Measurements from ENCODE around the gene PPFIBP2.

Gene PPFIBP2

GRCh38 chr11:7527029-7527428 is 13.2 kb downstream of the PPFIBP2 start:
- WGBS, 2 experiments (ENCODE audit: insufficient coverage in 2 of 2) = 67 to 80% methylated on average over 1 of the region's 1 CpG
- H3K9me3 ChIP-seq (ENCODE audit: control insufficient read depth, low read length) = no peaks in the 10 kb centered on the region
- no peaks in the 10 kb centered on the region for H3K36me3 ChIP-seq (ENCODE audit: control insufficient read depth, insufficient read depth, low read length)
- no peaks in the 10 kb centered on the region for H3K4me1 ChIP-seq (ENCODE audit: control insufficient read depth, insufficient read depth, low read length, poor library complexity, severe bottlenecking)
- H3K27ac ChIP-seq (ENCODE audit: low read depth, low read length, severe bottlenecking) = no peak overlapping the region
- H3K4me3 ChIP-seq (ENCODE audit: extremely low read depth, insufficient read depth, low read length, poor library complexity, severe bottlenecking) = no peak overlapping the region

DNA sequence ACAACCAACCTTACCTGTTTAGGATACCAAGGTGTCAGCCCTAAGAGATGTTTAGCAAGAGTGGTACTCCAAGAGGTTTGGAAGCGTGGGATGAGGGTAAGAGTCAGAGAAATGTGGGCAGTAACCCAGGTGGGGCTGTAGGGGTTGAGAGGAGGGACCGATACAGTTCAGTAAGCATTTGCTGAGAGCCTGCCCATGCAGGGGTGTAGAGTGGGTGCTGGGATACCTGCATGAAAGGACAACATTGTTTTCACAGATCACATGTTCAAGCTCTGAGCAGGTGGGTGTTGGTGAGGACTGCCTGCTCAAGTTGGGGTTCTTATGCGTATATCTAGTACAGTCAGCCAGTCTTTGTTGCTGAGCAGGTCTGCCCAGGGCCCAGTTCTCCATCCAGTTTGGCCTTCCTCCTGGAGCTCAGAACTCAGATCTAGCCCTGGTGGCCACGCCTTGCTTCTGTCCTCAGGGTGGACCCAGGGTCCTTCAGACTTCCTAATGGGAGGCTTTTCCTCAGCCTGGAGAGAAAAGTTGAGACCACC is 14.8 kb downstream of the PPFIBP2 start:
- H3K4me3 ChIP-seq (ENCODE audit: extremely low read depth, insufficient read depth, low read length, poor library complexity, severe bottlenecking) = no peak overlapping the region
- H3K4me1 ChIP-seq (ENCODE audit: control insufficient read depth, insufficient read depth, low read length, poor library complexity, severe bottlenecking) = no peaks in the 10 kb centered on the region
- WGBS, 2 experiments (ENCODE audit: insufficient coverage in 2 of 2) = 94 to 100% methylated on average over 2 to 4 of the region's 4 CpGs
- no peak overlapping the region for H3K27ac ChIP-seq (ENCODE audit: low read depth, low read length, severe bottlenecking)
- no peaks in the 10 kb centered on the region for H3K9me3 ChIP-seq (ENCODE audit: control insufficient read depth, low read length)
- no peaks in the 10 kb centered on the region for H3K36me3 ChIP-seq (ENCODE audit: control insufficient read depth, insufficient read depth, low read length)

DNA sequence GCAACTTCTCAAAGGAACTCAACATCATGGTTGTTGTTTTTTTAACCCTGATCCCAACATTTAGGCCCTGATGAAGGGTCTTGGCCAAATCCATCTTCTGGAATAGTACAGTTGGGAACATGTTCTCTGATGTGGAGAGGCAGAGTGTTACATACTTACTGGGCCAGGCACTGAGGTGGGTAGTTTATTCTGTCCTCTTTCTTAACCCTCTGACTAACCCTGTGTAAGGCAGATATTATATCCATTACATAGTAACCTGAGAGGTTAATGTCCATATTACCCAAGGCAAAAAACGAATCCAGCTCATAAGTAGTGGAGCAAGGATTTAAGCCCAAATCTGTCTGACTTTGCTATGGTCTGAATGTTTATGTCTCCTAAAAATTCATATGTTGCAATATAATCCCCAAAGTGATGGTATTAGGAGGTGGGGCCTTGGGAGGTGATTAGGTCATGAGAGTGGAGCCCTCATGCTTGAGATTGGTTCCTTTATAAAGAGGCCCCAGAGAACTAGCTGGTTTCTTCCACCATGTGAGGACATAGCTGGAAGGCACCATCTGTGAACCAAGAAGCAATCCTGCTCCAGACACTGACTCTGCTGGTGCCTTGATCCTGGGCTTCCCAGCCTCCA is 16.3 kb downstream of the PPFIBP2 start:
- Histone ChIP-seq H3K9me3 (ENCODE audit: control insufficient read depth, low read length) (no peaks in the 10 kb centered on the region), H3K4me3 (ENCODE audit: extremely low read depth, insufficient read depth, low read length, poor library complexity, severe bottlenecking) (no peak overlapping the region), H3K4me1 (ENCODE audit: control insufficient read depth, insufficient read depth, low read length, poor library complexity, severe bottlenecking) (no peaks in the 10 kb centered on the region), H3K27ac (ENCODE audit: low read depth, low read length, severe bottlenecking) (no peak overlapping the region), H3K36me3 (ENCODE audit: control insufficient read depth, insufficient read depth, low read length) (no peaks in the 10 kb centered on the region)
- WGBS, 2 experiments (ENCODE audit: insufficient coverage in 2 of 2) = 71% methylated on average over 1 of the region's 1 CpG; no CpG with 5 or more reads in 1 of the 2 experiments

GRCh38 chr11:7531011-7531410 is 17.2 kb downstream of the PPFIBP2 start:
- H3K27ac ChIP-seq (ENCODE audit: low read depth, low read length, severe bottlenecking) = no peak overlapping the region
- no peaks in the 10 kb centered on the region for H3K36me3 ChIP-seq (ENCODE audit: control insufficient read depth, insufficient read depth, low read length)
- H3K4me3 ChIP-seq (ENCODE audit: extremely low read depth, insufficient read depth, low read length, poor library complexity, severe bottlenecking) = no peak overlapping the region
- H3K4me1 ChIP-seq (ENCODE audit: control insufficient read depth, insufficient read depth, low read length, poor library complexity, severe bottlenecking) = no peaks in the 10 kb centered on the region
- no peaks in the 10 kb centered on the region for H3K9me3 ChIP-seq (ENCODE audit: control insufficient read depth, low read length)

DNA sequence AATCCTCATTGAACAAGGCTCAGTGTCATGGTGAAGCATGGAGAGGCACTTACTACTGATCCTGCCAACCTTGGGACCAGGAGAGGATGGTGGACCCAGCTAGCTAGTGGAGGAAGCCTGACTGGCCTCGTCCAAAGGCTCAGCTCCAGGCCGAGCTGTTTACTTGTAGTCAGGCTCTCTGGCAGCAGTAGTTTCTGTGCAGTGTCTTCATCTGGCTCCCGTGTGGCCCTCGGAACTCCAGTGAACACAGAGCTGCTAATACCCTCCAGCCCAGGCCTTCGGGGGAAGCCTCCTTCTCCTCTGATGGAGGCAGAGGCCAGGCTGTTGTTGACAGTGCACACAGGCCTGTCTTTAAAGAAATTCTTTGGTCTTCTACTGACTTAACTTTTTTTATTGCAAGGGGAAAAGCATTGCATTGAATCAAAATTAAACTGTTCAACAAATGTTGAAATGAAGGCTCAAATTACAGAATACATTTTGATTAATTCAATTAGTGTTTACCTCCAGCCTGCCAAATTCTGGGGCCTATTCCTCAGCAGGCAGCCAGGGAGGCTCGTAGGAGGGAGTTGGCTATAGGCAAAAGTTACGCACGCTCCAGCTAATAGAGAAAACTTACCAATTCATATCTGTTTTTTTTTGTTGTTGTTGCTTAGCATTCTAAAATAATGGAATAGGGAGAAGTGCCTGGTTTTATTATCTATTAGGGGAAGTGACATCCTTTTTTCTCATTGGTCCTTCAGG is 18.8 kb downstream of the PPFIBP2 start:
- H3K4me1 ChIP-seq (ENCODE audit: control insufficient read depth, insufficient read depth, low read length, poor library complexity, severe bottlenecking) = no peaks in the 10 kb centered on the region
- H3K9me3 ChIP-seq (ENCODE audit: control insufficient read depth, low read length) = no peaks in the 10 kb centered on the region
- no peaks in the 10 kb centered on the region for H3K36me3 ChIP-seq (ENCODE audit: control insufficient read depth, insufficient read depth, low read length)
- 80 to 81% methylated on average over 5 to 7 of the region's 8 CpGs for WGBS, 2 experiments (ENCODE audit: insufficient coverage in 2 of 2)
- no peak overlapping the region for H3K4me3 ChIP-seq (ENCODE audit: extremely low read depth, insufficient read depth, low read length, poor library complexity, severe bottlenecking)
- H3K27ac ChIP-seq (ENCODE audit: low read depth, low read length, severe bottlenecking) = no peak overlapping the region

DNA sequence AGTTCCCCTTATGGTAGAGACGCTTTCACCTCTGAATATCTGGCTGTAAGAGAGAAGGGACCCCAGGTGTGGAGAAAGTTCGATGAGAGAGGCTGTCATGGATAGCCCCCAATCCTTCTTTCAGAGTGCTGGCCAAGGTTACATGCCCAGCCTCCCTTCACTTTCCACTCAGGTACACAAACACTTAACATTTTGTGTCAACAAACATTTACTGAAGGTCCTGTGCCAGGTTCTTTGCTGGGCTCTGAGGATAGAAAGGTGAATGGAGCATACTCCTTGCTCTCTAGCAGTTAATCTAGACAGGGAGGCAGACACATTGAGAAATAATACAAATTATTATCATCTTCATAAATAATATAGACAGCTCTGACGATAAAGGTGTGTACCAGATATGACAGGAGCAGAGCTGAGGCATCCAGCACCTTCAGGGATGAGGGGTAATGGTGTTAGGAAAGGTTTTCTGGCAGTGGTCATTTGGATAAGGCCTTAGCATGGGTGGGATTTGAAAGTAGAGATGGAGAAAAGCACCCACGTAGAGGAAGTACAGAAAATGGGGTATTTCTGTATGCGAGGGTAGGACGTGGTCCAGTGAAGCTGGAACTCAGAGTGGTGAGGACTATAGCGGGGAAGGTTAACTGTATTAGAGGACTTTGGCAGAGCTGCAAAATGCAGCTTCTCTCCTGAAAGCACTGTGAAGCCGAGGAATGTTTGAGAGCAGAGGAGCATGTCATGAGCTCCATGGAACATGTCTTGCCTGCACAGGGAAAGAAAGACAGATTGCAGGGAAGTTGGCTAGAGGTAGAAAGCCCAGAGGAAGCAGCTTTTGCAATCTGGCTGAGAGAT is 19.6 kb downstream of the PPFIBP2 start:
- H3K9me3 ChIP-seq (ENCODE audit: control insufficient read depth, low read length) = no peaks in the 10 kb centered on the region
- WGBS, 2 experiments (ENCODE audit: insufficient coverage in 2 of 2) = 92 to 96% methylated on average over 5 of the region's 8 CpGs
- H3K4me3 ChIP-seq (ENCODE audit: extremely low read depth, insufficient read depth, low read length, poor library complexity, severe bottlenecking) = no peak overlapping the region
- no peaks in the 10 kb centered on the region for H3K4me1 ChIP-seq (ENCODE audit: control insufficient read depth, insufficient read depth, low read length, poor library complexity, severe bottlenecking)
- no peaks in the 10 kb centered on the region for H3K36me3 ChIP-seq (ENCODE audit: control insufficient read depth, insufficient read depth, low read length)
- no peak overlapping the region for H3K27ac ChIP-seq (ENCODE audit: low read depth, low read length, severe bottlenecking)

GRCh38 chr11:7534042-7534378 is 20.2 kb downstream of the PPFIBP2 start:
- H3K36me3 ChIP-seq (ENCODE audit: control insufficient read depth, insufficient read depth, low read length) = no peaks in the 10 kb centered on the region
- H3K27ac ChIP-seq (ENCODE audit: low read depth, low read length, severe bottlenecking) = no peak overlapping the region
- peaks cover 5% of the 10 kb centered on the region for H3K4me1 ChIP-seq (ENCODE audit: control insufficient read depth, insufficient read depth, low read length, poor library complexity, severe bottlenecking)
- no peaks in the 10 kb centered on the region for H3K9me3 ChIP-seq (ENCODE audit: control insufficient read depth, low read length)
- no peak overlapping the region for H3K4me3 ChIP-seq (ENCODE audit: extremely low read depth, insufficient read depth, low read length, poor library complexity, severe bottlenecking)

- Histone ChIP-seq H3K4me1 (ENCODE audit: control insufficient read depth, insufficient read depth, low read length, poor library complexity, severe bottlenecking) (peaks cover 6% of the 10 kb centered on the region), H3K27ac (ENCODE audit: low read depth, low read length, severe bottlenecking) (no peak overlapping the region), H3K4me3 (ENCODE audit: extremely low read depth, insufficient read depth, low read length, poor library complexity, severe bottlenecking) (no peak overlapping the region), H3K9me3 (ENCODE audit: control insufficient read depth, low read length) (no peaks in the 10 kb centered on the region), H3K36me3 (ENCODE audit: control insufficient read depth, insufficient read depth, low read length) (no peaks in the 10 kb centered on the region)
- WGBS, 2 experiments (ENCODE audit: insufficient coverage in 2 of 2) = 45 to 47% methylated on average over 5 to 8 of the region's 8 CpGs
Measured at GRCh38 chr11:7536100-7536499, 22.3 kb downstream of the PPFIBP2 start.

DNA sequence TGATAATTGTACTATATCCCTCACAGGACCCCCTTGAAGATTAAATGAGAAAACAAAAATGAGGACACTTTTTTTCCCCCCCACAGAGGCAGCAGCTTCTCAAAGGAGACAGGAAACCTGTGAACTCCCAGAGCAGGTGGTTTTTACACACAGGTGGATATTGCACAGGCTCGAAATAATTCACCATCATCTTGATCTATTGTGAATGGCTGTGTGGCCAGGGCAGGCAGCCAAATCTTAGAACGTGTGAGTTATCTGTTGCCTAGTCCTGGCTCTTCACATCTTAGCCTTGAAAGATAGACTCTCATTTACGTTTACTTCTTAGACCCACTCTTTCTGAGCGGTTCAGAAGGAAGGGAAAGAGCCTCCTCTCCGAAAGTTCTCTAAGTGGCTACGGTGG is 23.5 kb downstream of the PPFIBP2 start:
- Histone ChIP-seq H3K9me3 (ENCODE audit: control insufficient read depth, low read length) (no peaks in the 10 kb centered on the region), H3K36me3 (ENCODE audit: control insufficient read depth, insufficient read depth, low read length) (no peaks in the 10 kb centered on the region), H3K4me3 (ENCODE audit: extremely low read depth, insufficient read depth, low read length, poor library complexity, severe bottlenecking) (no peak overlapping the region), H3K27ac (ENCODE audit: low read depth, low read length, severe bottlenecking) (no peak overlapping the region), H3K4me1 (ENCODE audit: control insufficient read depth, insufficient read depth, low read length, poor library complexity, severe bottlenecking) (peaks cover 10% of the 10 kb centered on the region)
- 94 to 100% methylated on average over 3 to 6 of the region's 6 CpGs for WGBS, 2 experiments (ENCODE audit: insufficient coverage in 2 of 2)

- WGBS, 2 experiments (ENCODE audit: insufficient coverage in 2 of 2) = 90 to 94% methylated on average over 5 to 8 of the region's 8 CpGs
- Histone ChIP-seq H3K4me1 (ENCODE audit: control insufficient read depth, insufficient read depth, low read length, poor library complexity, severe bottlenecking) (peaks cover 10% of the 10 kb centered on the region), H3K4me3 (ENCODE audit: extremely low read depth, insufficient read depth, low read length, poor library complexity, severe bottlenecking) (no peak overlapping the region), H3K9me3 (ENCODE audit: control insufficient read depth, low read length) (no peaks in the 10 kb centered on the region), H3K27ac (ENCODE audit: low read depth, low read length, severe bottlenecking) (no peak overlapping the region), H3K36me3 (ENCODE audit: control insufficient read depth, insufficient read depth, low read length) (no peaks in the 10 kb centered on the region)
Measured at GRCh38 chr11:7538031-7538430, 24.2 kb downstream of the PPFIBP2 start.

All from mesodermal cell (in vitro differentiated cells).